Mesenchymal stem cell (in vitro differentiated cells and primary cell): Measurements from ENCODE around the gene CCDC120.

ENCODE experiments used
- DNase-seq: peaks from one replicate; pipeline ENCODE4 v3.0.0-alpha.2; 2013
- H2AFZ ChIP-seq: one replicate; pipeline ENCODE4 v1.6.1; 2013; ENCODE audit warnings: low read depth, mild to moderate bottlenecking, control low read depth, inconsistent platforms, low read length, moderate library complexity
- H2AK5ac ChIP-seq: 2 replicates; pipeline ENCODE4 v1.6.1; 2013; ENCODE audit warnings: low read length, moderate library complexity, mild to moderate bottlenecking, inconsistent platforms; ENCODE audit not compliant: severe bottlenecking
- H2BK120ac ChIP-seq: one replicate; pipeline ENCODE4 v1.6.1; 2013; ENCODE audit warnings: low read depth, mild to moderate bottlenecking, inconsistent platforms, low read length, moderate library complexity
- H2BK12ac ChIP-seq, 2 experiments: one replicate each; pipeline ENCODE4 v1.6.1; 2013; ENCODE audit warnings: inconsistent platforms in 2 of 2, low read length in 2 of 2, mild to moderate bottlenecking in 2 of 2, moderate library complexity in 2 of 2, control low read depth in 1 of 2
- H2BK15ac ChIP-seq: one replicate; pipeline ENCODE4 v1.6.1; 2013; ENCODE audit warnings: mild to moderate bottlenecking, low read depth, inconsistent platforms; ENCODE audit not compliant: poor library complexity, severe bottlenecking
- H2BK5ac ChIP-seq: 2 replicates; pipeline ENCODE4 v1.6.1; 2013; ENCODE audit warnings: low read depth, mild to moderate bottlenecking, low read length, control low read depth, inconsistent platforms; ENCODE audit not compliant: poor library complexity, severe bottlenecking
- H3K14ac ChIP-seq, 2 experiments: one replicate each; pipeline ENCODE4 v1.6.1; 2013; ENCODE audit warnings: inconsistent platforms in 2 of 2, low read length in 2 of 2, control low read depth in 1 of 2, mild to moderate bottlenecking in 1 of 2, moderate library complexity in 1 of 2
- H3K18ac ChIP-seq, 2 experiments: one replicate each; pipeline ENCODE4 v1.6.1; 2013; ENCODE audit warnings: inconsistent platforms in 2 of 2, low read length in 2 of 2, control low read depth in 1 of 2, low read depth in 1 of 2, mild to moderate bottlenecking in 1 of 2
- H3K23ac ChIP-seq, 2 experiments: one replicate each; pipeline ENCODE4 v1.6.1; 2013; ENCODE audit warnings: inconsistent platforms in 2 of 2, low read length in 2 of 2, mild to moderate bottlenecking in 2 of 2, moderate library complexity in 2 of 2, control low read depth in 1 of 2
- H3K27ac ChIP-seq: 2 replicates; pipeline ENCODE4 v1.5.1; 2013; ENCODE audit warnings: mild to moderate bottlenecking, moderate library complexity, low read length, control low read depth, inconsistent platforms; ENCODE audit not compliant: poor library complexity, severe bottlenecking
- H3K27me3 ChIP-seq, 2 experiments: 2 replicates each; pipeline versions ENCODE4 v1.6.1 to v1.7.0; 2013; ENCODE audit warnings: low read length in 2 of 2, mild to moderate bottlenecking in 2 of 2, moderate library complexity in 2 of 2, control low read depth in 1 of 2, inconsistent platforms in 1 of 2; ENCODE audit not compliant: control insufficient read depth in 1 of 2, insufficient read depth in 1 of 2
- H3K36me3 ChIP-seq, 2 experiments: 2 replicates each; pipeline versions ENCODE4 v1.6.1 to v1.7.0; 2013; ENCODE audit warnings: low read length in 2 of 2, control low read depth in 1 of 2, inconsistent platforms in 1 of 2, low read depth in 1 of 2, mild to moderate bottlenecking in 1 of 2; ENCODE audit not compliant: insufficient read depth in 2 of 2, control insufficient read depth in 1 of 2
- H3K4ac ChIP-seq, 2 experiments: one replicate each; pipeline ENCODE4 v1.6.1; 2013; ENCODE audit warnings: inconsistent platforms in 2 of 2, low read length in 2 of 2, mild to moderate bottlenecking in 2 of 2, moderate library complexity in 2 of 2, control low read depth in 1 of 2, low read depth in 1 of 2
- H3K4me1 ChIP-seq: 2 replicates; pipeline ENCODE4 v1.6.1; 2013; ENCODE audit warnings: low read depth, low read length, control low read depth; ENCODE audit not compliant: control insufficient read depth, insufficient read depth
- H3K4me2 ChIP-seq: 2 replicates; pipeline ENCODE4 v1.6.1; 2013; ENCODE audit warnings: low read length, mild to moderate bottlenecking, inconsistent platforms; ENCODE audit not compliant: poor library complexity, severe bottlenecking
- H3K4me3 ChIP-seq, 2 experiments: 2 replicates each; pipeline versions ENCODE4 v1.5.1 to v1.7.0; 2013; ENCODE audit warnings: low read length in 2 of 2, mild to moderate bottlenecking in 2 of 2, control low read depth in 1 of 2, low read depth in 1 of 2; ENCODE audit not compliant: insufficient read depth in 1 of 2
- H3K79me1 ChIP-seq: replicated peaks from 2 replicates; pipeline ENCODE4 v1.6.1; 2013; ENCODE audit warnings: mild to moderate bottlenecking, control low read depth, low read length, inconsistent platforms; ENCODE audit not compliant: poor library complexity, severe bottlenecking
- H3K9ac ChIP-seq: 2 replicates; pipeline ENCODE4 v1.7.0; 2013; ENCODE audit warnings: mild to moderate bottlenecking, low read length, moderate library complexity
- H3K9me3 ChIP-seq: 2 replicates; pipeline ENCODE4 v1.7.0; 2013; ENCODE audit warnings: mild to moderate bottlenecking, low read length; ENCODE audit not compliant: control insufficient read depth
- H4K8ac ChIP-seq: one replicate; pipeline ENCODE4 v1.6.1; 2013; ENCODE audit warnings: inconsistent platforms, mild to moderate bottlenecking, low read length, moderate library complexity
- H4K91ac ChIP-seq: one replicate; pipeline ENCODE4 v1.6.1; 2013; ENCODE audit warnings: mild to moderate bottlenecking, low read length, inconsistent platforms
- WGBS: methylation state at CpG from one replicate; pipeline ENCODE4 v1.1.7; 2013; ENCODE audit warnings: mixed read lengths; 5-methylcytosine and 5-hydroxymethylcytosine counted together

Gene CCDC120

DNA sequence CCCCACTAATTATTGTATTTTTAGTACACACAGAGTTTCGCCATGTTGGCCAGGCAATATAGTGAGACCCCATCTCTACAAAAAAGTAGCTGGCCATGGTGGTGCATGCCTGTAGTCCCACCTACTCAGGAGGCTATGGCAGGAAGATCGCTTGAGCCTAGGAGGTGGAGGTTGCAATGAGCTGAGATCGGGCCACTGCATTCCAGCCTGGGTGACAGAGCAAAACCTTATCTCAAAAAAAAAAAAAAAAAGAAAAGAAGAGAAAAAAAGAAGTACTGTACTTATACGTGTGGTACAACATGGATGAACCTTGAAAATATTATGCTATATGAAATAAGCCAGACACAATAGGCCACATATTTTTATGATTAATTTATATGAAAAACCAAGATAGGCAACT lies 30.8 kb downstream of the CCDC120 start:
- Histone ChIP-seq H3K27me3 (peaks cover 0 to 4% of the 10 kb centered on the region in 2 experiments), H2AFZ (no peak overlapping the region), H3K36me3 (no peaks in the 10 kb centered on the region), H3K18ac (no peak overlapping the region), H2BK12ac (no peak overlapping the region), H3K27ac (no peak overlapping the region), H2BK120ac (no peak overlapping the region), H3K4ac (no peak overlapping the region), H3K4me3 (no peak overlapping the region), H3K9me3 (no peaks in the 10 kb centered on the region), H3K4me1 (no peaks in the 10 kb centered on the region), H3K23ac (no peak overlapping the region), H3K79me1 (no peaks in the 10 kb centered on the region), H2AK5ac (no peak overlapping the region), H3K9ac (no peak overlapping the region), H2BK15ac (no peak overlapping the region), H4K8ac (no peak overlapping the region), H4K91ac (no peak overlapping the region), H3K14ac (no peak overlapping the region), H3K4me2 (no peak overlapping the region), H2BK5ac (no peak overlapping the region)
- DNase-seq = no peak
- 100% methylated on average over 1 of the region's 4 CpGs for WGBS

DNA sequence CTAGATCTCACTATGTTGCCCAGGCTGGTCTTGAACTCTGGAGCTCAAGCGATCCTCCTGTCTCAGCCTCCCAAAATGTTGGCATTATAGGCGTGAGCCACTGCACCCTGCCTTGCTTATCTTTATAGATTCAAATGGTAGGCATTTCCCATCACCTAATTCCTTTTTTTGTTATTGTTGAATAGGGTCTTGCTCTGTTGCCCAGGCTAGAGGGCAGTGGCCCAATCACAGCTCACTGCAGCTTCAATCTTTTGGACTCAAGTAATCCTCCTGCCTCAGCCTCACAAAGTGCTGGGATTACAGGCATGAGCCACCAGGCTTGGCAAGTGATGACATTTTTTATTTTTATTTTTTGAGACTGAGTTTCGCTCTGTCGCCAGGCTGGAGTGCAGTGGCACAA lies 37.6 kb downstream of the CCDC120 start:
- 98% methylated on average over 3 of the region's 4 CpGs for WGBS
- H3K9ac ChIP-seq = no peak overlapping the region

GRCh38 chrX:49100704-49101628 lies 42.2 kb downstream of the CCDC120 start:
- Histone ChIP-seq H3K14ac (peak overlapping the region in 1 of 2 experiments; percentile 75), H2BK120ac (no peak overlapping the region), H4K91ac (peak overlapping the region; percentile 50), H2AK5ac (no peak overlapping the region), H3K27ac (peak overlapping the region; percentile 79), H3K9me3 (no peaks in the 10 kb centered on the region), H3K79me1 (no peaks in the 10 kb centered on the region), H3K23ac (no peak overlapping the region), H2BK12ac (no peak overlapping the region), H3K4ac (no peak overlapping the region), H2AFZ (peak overlapping the region; percentile 95), H3K18ac (peak overlapping the region; percentile 33 to 78), H3K27me3 (no peaks in the 10 kb centered on the region), H3K4me2 (peak overlapping the region; percentile 77), H2BK15ac (peak overlapping the region; percentile 83), H3K4me3 (peak overlapping the region; percentile 77 to 84), H2BK5ac (no peak overlapping the region), H3K9ac (peak overlapping the region; percentile 76), H3K36me3 (no peaks in the 10 kb centered on the region), H3K4me1 (peaks cover 5% of the 10 kb centered on the region), H4K8ac (peak overlapping the region; percentile 85)
- peak; percentile 94 for DNase-seq
- WGBS = 1% methylated on average over 36 of the region's 74 CpGs

More for the DNA sequence above, 37.6 kb downstream of the CCDC120 start:
- Histone ChIP-seq H2AFZ (no peak overlapping the region), H3K23ac (no peak overlapping the region), H2BK12ac (no peak overlapping the region), H3K4me2 (no peak overlapping the region), H3K79me1 (no peaks in the 10 kb centered on the region), H3K27me3 (no peaks in the 10 kb centered on the region), H3K27ac (no peak overlapping the region), H4K91ac (no peak overlapping the region), H3K4me1 (peaks cover 2% of the 10 kb centered on the region), H2BK120ac (no peak overlapping the region), H3K36me3 (no peaks in the 10 kb centered on the region), H3K4ac (no peak overlapping the region), H2AK5ac (no peak overlapping the region), H3K14ac (no peak overlapping the region), H2BK15ac (no peak overlapping the region), H2BK5ac (no peak overlapping the region), H3K4me3 (no peak overlapping the region), H4K8ac (no peak overlapping the region), H3K18ac (no peak overlapping the region), H3K9me3 (no peaks in the 10 kb centered on the region)
- no peak for DNase-seq

GRCh38 chrX:49101629-49101984 lies 42.8 kb downstream of the CCDC120 start:
- Histone ChIP-seq H3K9ac (peak overlapping the region; percentile 62), H3K4me1 (peaks cover 5% of the 10 kb centered on the region), H2BK5ac (no peak overlapping the region), H3K4me2 (peak overlapping the region; percentile 70), H3K4me3 (peak overlapping the region; percentile 45 to 84), H4K8ac (peak overlapping the region; percentile 49), H3K23ac (no peak overlapping the region), H2AK5ac (peak overlapping the region; percentile 33), H2BK15ac (no peak overlapping the region), H3K4ac (no peak overlapping the region), H4K91ac (no peak overlapping the region), H3K14ac (no peak overlapping the region), H3K36me3 (peaks cover 0 to 5% of the 10 kb centered on the region in 2 experiments), H3K79me1 (no peaks in the 10 kb centered on the region), H2BK12ac (no peak overlapping the region), H3K27ac (no peak overlapping the region), H2BK120ac (no peak overlapping the region), H3K18ac (peak overlapping the region in 1 of 2 experiments; percentile 28), H3K27me3 (no peaks in the 10 kb centered on the region), H3K9me3 (no peaks in the 10 kb centered on the region), H2AFZ (no peak overlapping the region)
- WGBS = 8% methylated on average over 9 of the region's 9 CpGs
- DNase-seq = no peak
